Nephron progenitor cell (in vitro differentiated cells): ENCODE data around the gene CNTNAP1.

Experiments
- DNase-seq: peaks from one replicate; pipeline ENCODE4 v3.0.0; 2021
- H3K27ac Mint-ChIP-seq: 2 replicates; pipeline ENCODE4 v1.8.0; 2021; ENCODE audit warnings: mild to moderate bottlenecking, moderate library complexity, mixed read lengths
- H3K27me3 Mint-ChIP-seq: 2 replicates; pipeline ENCODE4 v1.8.0; 2021; ENCODE audit warnings: mild to moderate bottlenecking, low read depth, mixed read lengths; ENCODE audit not compliant: poor library complexity
- H3K36me3 Mint-ChIP-seq: 2 replicates; pipeline ENCODE4 v1.8.0; 2021; ENCODE audit warnings: low read depth, mixed read lengths
- H3K4me1 Mint-ChIP-seq: 2 replicates; pipeline ENCODE4 v1.8.0; 2021; ENCODE audit warnings: mixed read lengths
- H3K4me3 Mint-ChIP-seq: 2 replicates; pipeline ENCODE4 v1.8.0; 2021; ENCODE audit warnings: mild to moderate bottlenecking, moderate library complexity, mixed read lengths
- H3K9me3 Mint-ChIP-seq: 2 replicates; pipeline ENCODE4 v1.8.0; 2021; ENCODE audit warnings: mild to moderate bottlenecking, moderate library complexity, mixed read lengths
- TF ChIP-seq, protein P1 (sequence below): fragments of 200-600 bp; sonication (generic); IDR thresholded peaks from 2 replicates; pipeline ENCODE4 v1.5.0; 2021; ENCODE audit warnings: antibody characterized with exemption

The CNTNAP1 gene

DNA sequence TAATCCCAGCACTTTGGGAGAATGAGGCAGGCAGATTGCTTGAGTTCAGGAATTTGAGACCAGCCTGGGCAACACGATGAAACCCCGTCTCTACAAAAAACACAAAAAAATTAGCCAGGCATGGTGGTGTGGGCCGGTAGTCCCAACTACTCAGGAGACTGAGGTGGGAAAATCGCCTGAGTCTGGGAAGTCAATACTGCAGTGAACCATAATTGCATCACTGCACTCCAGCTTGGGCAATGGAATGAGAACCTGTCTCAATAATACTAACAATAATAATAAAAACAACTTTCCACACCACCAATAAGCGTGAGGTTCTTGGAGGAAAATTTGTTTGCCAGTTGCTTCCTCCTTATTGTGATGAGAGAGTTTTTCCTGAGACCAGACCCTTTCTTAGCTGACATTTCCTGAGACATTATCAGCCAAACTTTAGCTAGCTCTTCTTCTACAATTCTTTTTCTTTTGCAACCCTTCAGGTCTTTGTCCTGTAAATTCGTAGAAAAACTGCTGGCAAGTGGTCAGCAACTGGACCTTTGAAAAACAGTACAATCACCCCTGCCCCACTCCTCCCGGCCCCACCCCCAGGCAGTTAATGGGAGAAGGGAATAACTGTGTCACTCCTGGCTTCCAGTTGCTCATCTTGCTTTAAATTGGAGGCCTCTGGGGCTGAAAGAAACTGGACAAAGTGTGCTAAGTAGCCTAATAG lies 66.0 kb downstream of the CNTNAP1 start:
- peak overlapping the region; percentile 72 for H3K27ac Mint-ChIP-seq
- H3K9me3 Mint-ChIP-seq: peaks cover 9% of the 10 kb centered on the region
- no peaks in the 10 kb centered on the region for H3K36me3 Mint-ChIP-seq
- H3K27me3 Mint-ChIP-seq: peaks cover 38% of the 10 kb centered on the region
- H3K4me1 Mint-ChIP-seq: peaks cover 52% of the 10 kb centered on the region
- TF ChIP-seq, protein P1, sequence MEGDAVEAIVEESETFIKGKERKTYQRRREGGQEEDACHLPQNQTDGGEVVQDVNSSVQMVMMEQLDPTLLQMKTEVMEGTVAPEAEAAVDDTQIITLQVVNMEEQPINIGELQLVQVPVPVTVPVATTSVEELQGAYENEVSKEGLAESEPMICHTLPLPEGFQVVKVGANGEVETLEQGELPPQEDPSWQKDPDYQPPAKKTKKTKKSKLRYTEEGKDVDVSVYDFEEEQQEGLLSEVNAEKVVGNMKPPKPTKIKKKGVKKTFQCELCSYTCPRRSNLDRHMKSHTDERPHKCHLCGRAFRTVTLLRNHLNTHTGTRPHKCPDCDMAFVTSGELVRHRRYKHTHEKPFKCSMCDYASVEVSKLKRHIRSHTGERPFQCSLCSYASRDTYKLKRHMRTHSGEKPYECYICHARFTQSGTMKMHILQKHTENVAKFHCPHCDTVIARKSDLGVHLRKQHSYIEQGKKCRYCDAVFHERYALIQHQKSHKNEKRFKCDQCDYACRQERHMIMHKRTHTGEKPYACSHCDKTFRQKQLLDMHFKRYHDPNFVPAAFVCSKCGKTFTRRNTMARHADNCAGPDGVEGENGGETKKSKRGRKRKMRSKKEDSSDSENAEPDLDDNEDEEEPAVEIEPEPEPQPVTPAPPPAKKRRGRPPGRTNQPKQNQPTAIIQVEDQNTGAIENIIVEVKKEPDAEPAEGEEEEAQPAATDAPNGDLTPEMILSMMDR: no peak
- no peak overlapping the region for H3K4me3 Mint-ChIP-seq
- DNase-seq: no peak

DNA sequence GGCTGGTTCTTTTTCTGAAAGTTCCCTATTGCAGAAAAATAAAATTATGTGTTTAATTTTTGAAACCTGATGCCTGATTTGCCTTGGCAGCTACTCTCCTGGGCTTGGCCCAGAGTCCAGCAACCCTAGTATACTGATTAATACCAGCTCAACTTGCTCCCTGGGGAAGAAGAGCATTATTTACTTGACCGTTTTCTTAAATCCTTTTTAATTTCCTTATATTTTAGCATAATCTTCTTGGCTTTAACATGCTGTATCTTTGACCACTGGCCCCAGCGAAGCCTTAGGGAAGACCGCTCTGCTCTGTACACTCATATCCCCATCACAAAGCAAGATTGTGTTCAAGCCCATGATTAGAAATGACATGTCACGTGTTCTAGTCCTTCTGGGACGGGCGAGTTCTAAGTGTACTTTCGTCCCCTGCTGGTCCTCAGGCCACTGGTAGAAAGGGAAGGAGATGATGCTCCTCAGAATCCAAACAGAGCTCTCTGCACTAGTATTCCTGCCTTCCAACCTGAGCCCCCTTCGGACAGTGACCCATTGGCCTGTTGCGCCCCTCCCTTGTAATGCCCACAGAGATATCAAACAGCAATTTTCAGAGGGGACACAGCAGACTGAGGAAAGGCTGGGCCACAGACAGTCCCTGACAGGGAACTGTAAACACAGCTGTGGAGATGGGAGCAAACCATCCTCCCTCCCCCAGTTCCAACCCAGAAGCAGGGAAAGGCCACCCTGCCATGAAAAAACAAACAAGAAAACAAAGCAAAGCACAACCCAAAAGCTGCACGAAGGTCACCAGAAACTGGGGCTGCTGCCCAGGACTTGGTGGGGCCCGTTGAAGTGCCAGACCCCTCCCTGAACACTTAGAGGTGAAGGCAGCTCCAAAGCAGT lies 66.8 kb downstream of the CNTNAP1 start:
- no peak for DNase-seq
- Mint-ChIP-seq H3K27me3 (peaks cover 42% of the 10 kb centered on the region), H3K9me3 (peaks cover 9% of the 10 kb centered on the region), H3K27ac (peak overlapping the region; percentile 86), H3K4me1 (peaks cover 44% of the 10 kb centered on the region), H3K4me3 (peak overlapping the region; percentile 23), H3K36me3 (no peaks in the 10 kb centered on the region)
- TF ChIP-seq, protein P1: no peak
